Upper lobe of right lung (tissue), 1 donor: ENCODE data around the gene ZMAT5. TPM values are rescaled to one million over a fixed set of nuclear protein-coding genes. Genes with fewer than 3 reads are reported as not detected.

Experiments used
- ATAC-seq: fragments of 200-7000 bp; cut with Tn5 transposase; one replicate; pipeline ENCODE4 v1.9.1; 2020; ENCODE audit warnings: mild to moderate bottlenecking, moderate library complexity
- DNase-seq: peaks from one replicate; pipeline ENCODE4 v3.0.0-alpha.2; 2020
- H3K27ac ChIP-seq: fragments of 200-600 bp; one replicate; pipeline ENCODE4 v1.8.0; 2022
- H3K27me3 ChIP-seq: fragments of 200-600 bp; one replicate; pipeline ENCODE4 v1.8.0; 2022; ENCODE audit warnings: mild to moderate bottlenecking
- H3K36me3 ChIP-seq: fragments of 200-600 bp; one replicate; pipeline ENCODE4 v1.8.0; 2022
- H3K4me1 ChIP-seq: fragments of 200-600 bp; one replicate; pipeline ENCODE4 v1.8.0; 2022
- H3K4me3 ChIP-seq: fragments of 200-600 bp; one replicate; pipeline ENCODE4 v1.8.0; 2022; ENCODE audit warnings: mild to moderate bottlenecking
- H3K9me3 ChIP-seq: fragments of 200-600 bp; one replicate; pipeline ENCODE4 v1.8.0; 2022
- CTCF ChIP-seq: fragments of 200-600 bp; IDR thresholded peaks from one replicate; pipeline ENCODE4 v1.8.0; 2022; ENCODE audit warnings: antibody characterized with exemption
- intact Hi-C: fragments of 100-400 bp; cut with DNase I; formaldehyde crosslinking; loops from one replicate; pipeline ENCODE4 v1.11.0; 2022
- total RNA-seq: library from RNA; stranded (reverse); fragmentation: NEBNext Ultra II Directional; extraction: Animal tissue kit (Norgen Biotek cat#: 25700); gene quantifications from one replicate; pipeline ENCODE4 v1.2.1, GENCODE V29; 2021
- donor health status: DM: no; HTN: yes; CAD: no; lungs with severe emphysema.

Gene ZMAT5
- total RNA-seq, 1 donor from 2014 or later: 16.8 TPM

DNA sequence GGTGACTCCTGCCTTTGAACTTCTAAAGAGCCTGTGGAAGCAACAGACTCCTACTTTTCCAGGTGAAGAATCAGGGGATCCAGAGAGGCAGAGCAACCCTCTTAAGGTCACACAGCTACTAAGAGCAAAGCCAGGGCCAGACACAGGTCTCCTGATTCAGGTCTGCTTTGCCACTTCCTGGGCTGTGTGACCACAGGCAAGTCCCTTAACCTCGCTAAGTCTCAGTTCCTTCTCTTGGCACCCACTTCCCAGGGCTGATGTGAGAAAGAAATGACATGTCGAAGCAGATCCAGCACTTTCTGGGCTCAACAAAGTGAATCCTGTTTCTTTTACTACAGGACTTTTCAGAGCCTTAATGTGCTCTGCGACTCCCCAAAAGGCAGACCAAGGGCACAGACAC lies 30.5 kb upstream of the ZMAT5 start:
- DNase-seq (no peak), ATAC-seq (peak; percentile 32)
- peaks cover 37% of the 10 kb centered on the region for H3K4me1 ChIP-seq
- peaks cover 66% of the 10 kb centered on the region for H3K36me3 ChIP-seq
- no peak overlapping the region for H3K4me3 ChIP-seq
- TF ChIP-seq CTCF: no peak
- peak overlapping the region; percentile 20 for H3K27ac ChIP-seq
- intact Hi-C loops: no loop called here
- no peaks in the 10 kb centered on the region for H3K27me3 ChIP-seq
- H3K9me3 ChIP-seq: no peaks in the 10 kb centered on the region

DNA sequence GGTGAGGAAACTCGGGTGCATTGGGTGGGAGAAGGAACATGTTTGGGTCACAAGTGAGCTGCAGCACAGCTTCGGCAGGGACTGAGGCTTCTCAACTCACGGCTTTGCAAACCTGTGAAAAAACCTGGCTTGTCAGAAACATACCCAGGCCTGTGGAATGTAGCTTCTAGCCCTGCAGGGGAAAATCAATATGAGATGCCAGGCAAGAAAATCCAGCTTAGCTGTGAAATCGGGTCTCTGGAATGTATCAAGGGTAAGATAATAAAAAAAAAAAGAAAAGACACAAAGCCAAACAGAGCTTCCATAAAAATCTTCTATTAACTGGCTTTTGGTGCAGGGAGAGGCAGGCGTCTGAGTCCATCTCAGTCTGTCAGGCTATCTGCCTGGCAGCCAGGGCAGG lies 28.9 kb upstream of the ZMAT5 start:
- DNase-seq (no peak), ATAC-seq (no peak)
- peaks cover 64% of the 10 kb centered on the region for H3K36me3 ChIP-seq
- no peaks in the 10 kb centered on the region for H3K9me3 ChIP-seq
- intact Hi-C loops: no loop called here
- H3K4me1 ChIP-seq: peaks cover 32% of the 10 kb centered on the region
- no peak overlapping the region for H3K27ac ChIP-seq
- H3K4me3 ChIP-seq: no peak overlapping the region
- TF ChIP-seq CTCF: no peak
- no peaks in the 10 kb centered on the region for H3K27me3 ChIP-seq

GRCh38 chr22:29793396-29793795 lies 26.6 kb upstream of the ZMAT5 start:
- no peaks in the 10 kb centered on the region for H3K9me3 ChIP-seq
- no peak overlapping the region for H3K27ac ChIP-seq
- H3K36me3 ChIP-seq: peaks cover 77% of the 10 kb centered on the region
- no peaks in the 10 kb centered on the region for H3K27me3 ChIP-seq
- H3K4me1 ChIP-seq: peaks cover 10% of the 10 kb centered on the region
- no peak for DNase-seq
- ATAC-seq: peak; percentile 4
- no peak for TF ChIP-seq CTCF
- H3K4me3 ChIP-seq: no peak overlapping the region
- intact Hi-C loops: no loop called here

DNA sequence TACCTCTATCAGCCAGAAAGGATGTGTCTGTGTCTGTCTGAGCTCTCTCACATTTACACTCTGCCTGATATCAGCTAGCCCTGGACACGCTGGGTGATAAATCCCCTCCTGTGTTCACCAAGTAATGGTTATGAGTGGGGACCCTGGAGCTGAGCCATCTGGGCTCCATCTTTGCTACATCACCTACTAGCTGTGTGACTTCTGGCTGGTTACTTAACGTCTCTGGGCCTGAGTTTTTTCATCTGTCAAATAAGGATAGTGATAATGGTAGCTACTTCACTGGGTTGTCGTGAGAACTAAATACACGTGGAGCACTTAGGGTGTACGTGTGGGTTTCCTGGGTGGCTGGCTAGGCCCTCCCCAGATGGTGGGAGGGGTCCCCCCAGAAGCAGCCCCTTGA lies 23.3 kb upstream of the ZMAT5 start:
- H3K9me3 ChIP-seq: no peaks in the 10 kb centered on the region
- peaks cover 5% of the 10 kb centered on the region for H3K4me1 ChIP-seq
- no peak overlapping the region for H3K4me3 ChIP-seq
- ATAC-seq (no peak), DNase-seq (no peak)
- intact Hi-C loops: no loop called here
- no peaks in the 10 kb centered on the region for H3K27me3 ChIP-seq
- H3K27ac ChIP-seq: no peak overlapping the region
- H3K36me3 ChIP-seq: peaks cover 71% of the 10 kb centered on the region
- TF ChIP-seq CTCF: no peak

DNA sequence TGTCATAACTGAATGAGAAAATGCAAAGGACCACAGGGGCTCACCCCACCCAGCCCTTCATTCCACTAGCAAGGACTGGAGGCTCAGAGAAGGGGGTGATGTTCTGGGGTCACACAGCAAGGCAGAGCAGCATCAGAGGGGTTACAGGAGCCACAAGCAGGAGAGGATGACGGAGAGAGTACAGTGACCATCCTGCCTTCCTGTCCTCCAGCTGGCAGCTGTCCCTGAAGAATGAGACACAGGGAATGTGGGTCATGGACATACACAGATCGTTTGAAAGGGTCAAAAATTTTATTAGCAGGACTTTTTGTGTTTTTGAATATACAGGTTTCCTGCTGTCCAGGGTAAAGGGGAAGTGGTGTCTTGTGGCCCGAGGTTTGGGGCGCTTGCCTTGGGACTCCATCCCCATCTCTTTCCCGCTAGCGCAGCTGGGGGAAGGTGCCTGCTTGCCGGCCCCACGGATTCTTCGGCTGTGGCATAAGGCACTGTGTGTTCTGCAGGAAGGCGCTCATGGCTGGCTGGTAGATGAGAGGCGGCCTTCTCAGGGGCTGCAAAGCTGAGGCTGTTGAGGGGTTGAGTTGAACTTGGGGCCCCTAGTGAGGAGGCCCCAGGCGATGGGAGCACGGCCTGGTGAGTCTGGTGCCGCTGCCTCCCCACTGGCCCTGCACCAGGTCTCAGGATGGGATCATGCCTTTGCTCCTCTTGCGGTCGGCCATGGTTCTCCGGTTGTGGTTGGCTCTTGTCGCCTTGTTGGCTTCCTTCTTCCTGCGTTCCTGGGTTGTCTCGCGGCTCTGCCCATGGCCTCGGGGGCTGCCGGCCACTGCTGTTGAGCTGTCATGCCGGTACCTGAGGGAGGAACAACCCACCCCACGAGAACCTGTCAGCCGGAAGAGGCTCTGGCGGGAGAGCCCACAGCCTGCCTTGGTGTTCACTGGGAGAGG lies 21.8 kb upstream of the ZMAT5 start:
- Histone ChIP-seq H3K36me3 (peaks cover 60% of the 10 kb centered on the region), H3K27ac (no peak overlapping the region), H3K9me3 (no peaks in the 10 kb centered on the region), H3K27me3 (no peaks in the 10 kb centered on the region), H3K4me1 (peaks cover 15% of the 10 kb centered on the region), H3K4me3 (no peak overlapping the region)
- no peak for TF ChIP-seq CTCF
- intact Hi-C loops: no loop called here
- ATAC-seq (no peak), DNase-seq (no peak)
